ENCODE measurements around the gene DEF6.
A peak's percentile ranks its signal among the peaks of the same experiment; 100 is the strongest.
"Not testable (repeated sequence)": the region's sequence is repeated elsewhere in the genome, so short reads cannot be mapped to it uniquely, and the experiment has no call there.

The DEF6 gene

GRCh38 chr6:35305117-35305516, 7.5 kb downstream of the DEF6 start:
- no peak for DNase-seq (ENCODE audit: low read depth in 1 of 2, low spot score in 1 of 2)
- in situ Hi-C loops (cut with HindIII; ENCODE audit: low pct_unique_long_range_greater_than_20kb, low sequenced_read_pairs): no loop called here
- no peak for TF ChIP-seq JUND (IDR thresholded peaks at IDR 0.05; ENCODE audit: low read depth)

GRCh38 chr6:35307138-35307537, 9.5 kb downstream of the DEF6 start:
- DNase-seq (ENCODE audit: low read depth in 1 of 2, low spot score in 1 of 2); in situ Hi-C loops (cut with HindIII; ENCODE audit: low pct_unique_long_range_greater_than_20kb, low sequenced_read_pairs): not testable (repeated sequence)

DNA sequence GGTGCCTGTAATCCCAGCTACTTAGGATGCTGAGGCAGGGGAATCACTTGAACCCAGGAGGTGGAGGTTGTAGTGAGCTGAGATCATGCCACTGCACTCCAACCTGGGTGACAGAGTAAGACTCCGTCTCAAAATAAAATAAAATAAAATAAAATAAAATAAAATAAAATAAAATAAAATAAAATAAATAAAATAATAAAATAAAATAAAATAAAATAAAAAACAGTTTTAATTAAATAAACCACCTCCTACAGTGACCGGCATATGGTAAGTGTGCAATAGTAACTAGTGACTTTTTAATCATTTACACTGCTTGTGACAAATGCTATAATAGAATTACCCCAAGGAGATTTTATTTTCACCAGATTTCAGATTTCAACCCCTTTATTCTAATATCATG, 10.9 kb downstream of the DEF6 start:
- DNase-seq (ENCODE audit: low read depth in 1 of 2, low spot score in 1 of 2); in situ Hi-C loops (cut with HindIII; ENCODE audit: low pct_unique_long_range_greater_than_20kb, low sequenced_read_pairs): not testable (repeated sequence)

GRCh38 chr6:35309611-35310264, 12.1 kb downstream of the DEF6 start:
- in situ Hi-C loops (cut with HindIII; ENCODE audit: low pct_unique_long_range_greater_than_20kb, low sequenced_read_pairs): no loop called here
- no peak for TF ChIP-seq JUND (IDR thresholded peaks at IDR 0.05; ENCODE audit: low read depth)
- DNase-seq (ENCODE audit: low read depth in 1 of 2, low spot score in 1 of 2): no peak

GRCh38 chr6:35310265-35310831, 12.7 kb downstream of the DEF6 start:
- DNase-seq (ENCODE audit: low read depth in 1 of 2, low spot score in 1 of 2): no peak
- no peak for TF ChIP-seq JUND (IDR thresholded peaks at IDR 0.05; ENCODE audit: low read depth)
- in situ Hi-C loops (cut with HindIII; ENCODE audit: low pct_unique_long_range_greater_than_20kb, low sequenced_read_pairs): no loop called here

DNA sequence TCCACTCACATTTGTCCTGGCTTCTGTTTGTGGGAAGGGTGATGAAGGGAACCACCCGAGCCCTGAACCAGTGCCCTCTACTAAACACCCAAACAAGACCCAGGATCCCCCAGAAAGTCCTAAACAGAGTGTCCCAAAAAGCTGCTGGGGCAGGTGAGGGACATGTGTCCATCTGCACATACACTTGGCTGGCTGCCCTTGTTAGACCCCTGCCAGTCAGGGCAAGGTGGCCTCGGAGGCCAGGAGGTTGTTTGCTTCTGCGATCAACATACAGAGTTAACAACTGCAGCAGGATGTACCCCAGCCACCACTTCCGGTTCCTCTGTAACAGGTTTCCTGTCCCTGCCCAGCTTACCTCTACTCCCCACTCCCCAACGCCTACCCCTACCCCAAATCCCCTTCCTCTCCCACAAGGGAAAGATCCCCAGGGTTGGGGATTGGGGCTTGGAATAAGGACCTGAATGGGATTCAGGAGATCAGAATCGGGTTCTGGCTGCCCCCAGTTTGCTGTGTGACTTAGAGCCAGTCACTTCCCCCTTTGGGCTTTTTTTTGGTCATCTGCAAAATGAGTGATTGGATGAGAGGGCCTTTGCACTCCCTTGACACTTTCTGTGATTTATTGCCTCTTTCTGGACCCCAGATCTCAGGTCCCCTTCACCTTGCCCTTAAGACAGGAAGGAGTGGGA, 13.9 kb downstream of the DEF6 start:
- no peak for TF ChIP-seq JUND (IDR thresholded peaks at IDR 0.05; ENCODE audit: low read depth)
- in situ Hi-C loops (cut with HindIII; ENCODE audit: low pct_unique_long_range_greater_than_20kb, low sequenced_read_pairs): no loop called here
- DNase-seq (ENCODE audit: low read depth in 1 of 2, low spot score in 1 of 2): no peak

DNA sequence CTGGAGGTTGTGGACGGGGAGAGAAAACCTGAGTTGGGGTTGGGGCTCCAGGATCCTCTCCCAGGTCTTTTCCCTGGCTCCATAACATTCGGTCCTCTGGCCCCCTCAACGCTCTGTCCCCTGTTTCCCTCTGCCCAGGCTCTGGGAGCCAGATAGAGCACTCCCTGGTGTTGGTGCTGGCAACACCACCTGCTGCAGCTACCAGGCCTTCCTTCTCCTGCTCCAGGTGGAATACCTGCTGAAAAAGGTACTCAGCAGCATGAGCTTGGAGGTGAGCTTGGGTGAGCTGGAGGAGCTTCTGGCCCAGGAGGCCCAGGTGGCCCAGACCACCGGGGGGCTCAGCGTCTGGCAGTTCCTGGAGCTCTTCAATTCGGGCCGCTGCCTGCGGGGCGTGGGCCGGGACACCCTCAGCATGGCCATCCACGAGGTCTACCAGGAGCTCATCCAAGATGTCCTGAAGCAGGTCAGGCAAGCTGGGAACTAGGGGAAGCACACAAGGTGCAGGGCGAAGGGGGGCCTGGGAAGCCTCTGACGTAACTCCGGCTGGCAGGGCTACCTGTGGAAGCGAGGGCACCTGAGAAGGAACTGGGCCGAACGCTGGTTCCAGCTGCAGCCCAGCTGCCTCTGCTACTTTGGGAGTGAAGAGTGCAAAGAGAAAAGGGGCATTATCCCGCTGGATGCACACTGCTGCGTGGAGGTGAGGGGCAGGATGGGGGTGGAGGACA, 14.6 kb downstream of the DEF6 start:
- no peak for TF ChIP-seq JUND (IDR thresholded peaks at IDR 0.05; ENCODE audit: low read depth)
- in situ Hi-C loops (cut with HindIII; ENCODE audit: low pct_unique_long_range_greater_than_20kb, low sequenced_read_pairs): no loop called here
- DNase-seq (ENCODE audit: low read depth in 1 of 2, low spot score in 1 of 2): no peak

DNA sequence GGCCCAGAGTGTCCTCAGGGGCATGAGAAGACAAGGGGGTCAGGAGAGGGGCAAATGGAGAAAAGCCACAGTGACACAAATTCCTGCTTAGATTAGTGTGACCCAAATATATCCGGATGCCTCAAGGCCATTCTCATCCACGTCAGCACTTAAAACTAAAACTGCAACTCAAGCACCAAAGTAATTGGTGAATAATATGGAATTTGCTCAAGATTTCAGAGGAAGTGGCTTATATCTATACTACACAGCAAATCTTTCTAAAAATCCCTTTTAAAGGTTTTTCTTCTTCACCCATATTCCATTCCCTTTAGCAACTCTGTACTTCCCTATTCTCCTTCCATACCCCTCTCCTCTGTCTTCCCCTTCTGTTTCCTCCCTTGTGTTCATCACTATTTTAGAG, 15.2 kb downstream of the DEF6 start:
- in situ Hi-C loops (cut with HindIII; ENCODE audit: low pct_unique_long_range_greater_than_20kb, low sequenced_read_pairs): no loop called here
- no peak for DNase-seq (ENCODE audit: low read depth in 1 of 2, low spot score in 1 of 2)
- no peak for TF ChIP-seq JUND (IDR thresholded peaks at IDR 0.05; ENCODE audit: low read depth)

- in situ Hi-C loops (cut with HindIII; ENCODE audit: low pct_unique_long_range_greater_than_20kb, low sequenced_read_pairs): no loop called here
- no peak for TF ChIP-seq JUND (IDR thresholded peaks at IDR 0.05; ENCODE audit: low read depth)
- no peak for DNase-seq (ENCODE audit: low read depth in 1 of 2, low spot score in 1 of 2)
Measured at GRCh38 chr6:35317483-35318195, 20.0 kb downstream of the DEF6 start.

DNA sequence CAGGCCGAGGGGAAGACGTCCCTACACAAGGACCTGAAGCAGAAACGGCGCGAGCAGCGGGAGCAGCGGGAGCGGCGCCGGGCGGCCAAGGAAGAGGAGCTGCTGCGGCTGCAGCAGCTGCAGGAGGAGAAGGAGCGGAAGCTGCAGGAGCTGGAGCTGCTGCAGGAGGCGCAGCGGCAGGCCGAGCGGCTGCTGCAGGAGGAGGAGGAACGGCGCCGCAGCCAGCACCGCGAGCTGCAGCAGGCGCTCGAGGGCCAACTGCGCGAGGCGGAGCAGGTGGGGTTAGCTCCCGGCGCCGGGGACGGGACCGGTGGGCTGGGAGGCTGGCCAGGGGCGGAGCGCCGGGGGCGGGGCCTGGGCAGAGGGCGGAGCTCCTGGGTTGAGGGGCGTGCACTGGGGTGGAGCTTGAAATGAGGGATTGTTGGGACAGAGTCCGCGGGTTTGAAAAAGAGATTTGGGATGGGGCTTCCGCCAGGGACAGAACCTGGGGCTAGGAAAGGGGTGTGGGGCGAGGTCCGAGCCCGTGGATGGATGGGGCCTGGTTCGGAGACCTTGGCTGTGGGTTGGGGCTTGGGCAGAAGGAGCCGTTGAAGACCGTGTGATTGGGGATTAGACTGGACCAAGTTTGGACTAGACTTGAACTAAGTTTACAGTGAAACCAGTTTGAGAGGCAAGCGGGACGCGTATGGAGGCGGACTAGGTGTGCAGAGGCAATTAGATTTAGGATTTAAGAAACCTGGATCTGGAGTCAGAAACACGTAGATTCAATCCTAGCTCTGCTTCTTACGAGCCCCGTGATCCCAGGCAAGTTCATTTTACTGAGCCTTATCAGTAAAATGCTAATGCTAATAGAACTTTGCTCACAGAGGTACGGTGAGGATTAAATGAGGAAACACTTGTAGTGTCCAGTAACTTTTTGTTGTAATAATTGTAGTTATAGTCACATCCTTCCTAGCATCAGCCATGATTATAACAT, 20.9 kb downstream of the DEF6 start:
- DNase-seq (ENCODE audit: low read depth in 1 of 2, low spot score in 1 of 2): peak; percentile 54 to 55
- in situ Hi-C loops (cut with HindIII; ENCODE audit: low pct_unique_long_range_greater_than_20kb, low sequenced_read_pairs): no loop called here
- TF ChIP-seq JUND (IDR thresholded peaks at IDR 0.05; ENCODE audit: low read depth): no peak

DNA sequence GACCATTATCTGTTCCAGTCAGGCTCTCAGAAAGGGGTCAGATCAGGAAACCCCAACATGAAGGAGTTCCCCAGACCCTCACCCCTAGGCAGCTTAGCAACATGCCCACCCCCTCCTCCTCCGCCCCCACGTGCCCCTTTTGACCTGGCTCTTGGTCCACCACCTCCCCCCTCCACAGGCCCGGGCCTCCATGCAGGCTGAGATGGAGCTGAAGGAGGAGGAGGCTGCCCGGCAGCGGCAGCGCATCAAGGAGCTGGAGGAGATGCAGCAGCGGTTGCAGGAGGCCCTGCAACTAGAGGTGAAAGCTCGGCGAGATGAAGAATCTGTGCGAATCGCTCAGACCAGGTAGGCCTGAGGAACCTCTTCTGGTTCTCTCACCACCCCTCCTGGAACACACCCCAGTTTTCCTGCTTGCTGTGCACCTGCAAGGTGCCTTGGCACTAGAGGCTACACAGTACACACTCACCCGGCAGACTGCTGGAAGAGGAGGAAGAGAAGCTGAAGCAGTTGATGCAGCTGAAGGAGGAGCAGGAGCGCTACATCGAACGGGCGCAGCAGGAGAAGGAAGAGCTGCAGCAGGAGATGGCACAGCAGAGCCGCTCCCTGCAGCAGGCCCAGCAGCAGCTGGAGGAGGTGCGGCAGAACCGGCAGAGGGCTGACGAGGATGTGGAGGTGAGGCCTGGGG, 21.9 kb downstream of the DEF6 start:
- in situ Hi-C loops (cut with HindIII; ENCODE audit: low pct_unique_long_range_greater_than_20kb, low sequenced_read_pairs): no loop called here
- no peak for DNase-seq (ENCODE audit: low read depth in 1 of 2, low spot score in 1 of 2)
- no peak for TF ChIP-seq JUND (IDR thresholded peaks at IDR 0.05; ENCODE audit: low read depth)

Measured in T47D (cell line).